Caco-2 (cell line): ENCODE data around the gene FAAP20. TPM values are rescaled to one million over a fixed set of nuclear protein-coding genes. Genes with fewer than 3 reads are reported as not detected.

Experiments used
- BruUV-seq: library from RNA; stranded (reverse); fragments of 400-500 nt; replicated peaks from 2 replicates; lab custom pipeline; 2021; lab: Mats Ljungman, UMichigan
- CTCF ChIA-PET: fragments of 300-600 bp; sonication (Branson Sonifier 250); formaldehyde crosslinking; loops from one replicate; lab custom pipeline; 2022; ENCODE audit warnings: antibody characterized with exemption; lab: Charles Lee
- POLR2A ChIA-PET: fragments of 300-600 bp; sonication (Branson Sonifier 250); formaldehyde crosslinking; loops from one replicate; lab custom pipeline; 2022; ENCODE audit warnings: antibody characterized with exemption; lab: Charles Lee
- DNase-seq, 2 experiments: peaks; one replicate each; pipeline versions ENCODE4 v3.0.0 to v3.0.0-alpha.2; 2020 to 2022
- H3K27me3 ChIP-seq: replicated peaks from 2 replicates; pipeline ENCODE4 v1.6.0; 2011; ENCODE audit warnings: low read length; ENCODE audit not compliant: control insufficient read depth, insufficient read depth
- H3K36me3 ChIP-seq: 2 replicates; pipeline ENCODE4 v1.5.1; 2011; ENCODE audit warnings: low read length; ENCODE audit not compliant: control insufficient read depth, insufficient read depth
- H3K4me1 ChIP-seq: fragments of 250-450 bp; sonication (Bioruptor Pico); 2 replicates; pipeline ENCODE4 v1.5.1; 2020; ENCODE audit warnings: mild to moderate bottlenecking
- H3K4me3 ChIP-seq: 2 replicates; pipeline ENCODE4 v1.5.1; 2011; ENCODE audit warnings: low read depth, mild to moderate bottlenecking, control low read depth, low read length
- H3K9me3 ChIP-seq: fragments of 250-450 bp; sonication (Bioruptor Pico); 2 replicates; pipeline ENCODE4 v1.5.1; 2020; ENCODE audit warnings: mild to moderate bottlenecking, moderate library complexity
- H3K27ac Mint-ChIP-seq: one replicate; pipeline ENCODE4 v1.8.0; 2022; ENCODE audit warnings: mixed read lengths; ENCODE audit not compliant: unreplicated experiment
- H3K27me3 Mint-ChIP-seq: one replicate; pipeline ENCODE4 v1.8.0; 2022; ENCODE audit warnings: mixed read lengths; ENCODE audit not compliant: insufficient read depth, unreplicated experiment
- H3K36me3 Mint-ChIP-seq: one replicate; pipeline ENCODE4 v1.8.0; 2022; ENCODE audit warnings: mild to moderate bottlenecking, mixed read lengths; ENCODE audit not compliant: insufficient read depth, unreplicated experiment
- H3K4me1 Mint-ChIP-seq: one replicate; pipeline ENCODE4 v1.8.0; 2022; ENCODE audit warnings: low read depth, mixed read lengths; ENCODE audit not compliant: unreplicated experiment
- H3K4me3 Mint-ChIP-seq: one replicate; pipeline ENCODE4 v1.8.0; 2022; ENCODE audit warnings: mild to moderate bottlenecking, moderate library complexity, mixed read lengths; ENCODE audit not compliant: unreplicated experiment
- H3K9me3 Mint-ChIP-seq: one replicate; pipeline ENCODE4 v1.8.0; 2022; ENCODE audit warnings: mixed read lengths; ENCODE audit not compliant: unreplicated experiment
- CTCF ChIP-seq, 2 experiments: fragments of 200-600 bp in 1 of 2; IDR thresholded peaks; 1 replicate in 1 of 2; 2 replicates in 1 of 2; pipeline versions ENCODE4 v1.5.1 to v1.8.0; 2011 to 2022; ENCODE audit warnings: antibody characterized with exemption in 1 of 2, control low read depth in 1 of 2, inconsistent platforms in 1 of 2, low read depth in 1 of 2, low read length in 1 of 2, mild to moderate bottlenecking in 1 of 2, moderate library complexity in 1 of 2; ENCODE audit not compliant: insufficient read depth in 1 of 2, severe bottlenecking in 1 of 2, unreplicated experiment in 1 of 2
- intact Hi-C: fragments of 100-400 bp; cut with micrococcal nuclease; formaldehyde crosslinking; loops from one replicate; pipeline ENCODE4 v1.10.0; 2022; ENCODE audit not compliant: unreplicated experiment
- total RNA-seq: library from RNA; stranded (reverse); gene quantifications from 2 replicates; pipeline ENCODE4 v1.2.3, GENCODE V29; 2022

Gene FAAP20
- total RNA-seq, 1 experiment from 2014 or later = 72.4 TPM

- BruUV-seq = no TSS peak
- H3K36me3 Mint-ChIP-seq = peaks cover 34% of the 10 kb centered on the region
Measured at GRCh38 chr1:2155788-2156187, 38.8 kb downstream of the FAAP20 start.

GRCh38 chr1:2155147-2155598, 39.4 kb downstream of the FAAP20 start:
- TF ChIP-seq CTCF (IDR thresholded peaks at IDR 0.05; ENCODE audit: insufficient read depth in 1 of 2, low read depth in 1 of 2, low read length in 1 of 2, severe bottlenecking in 1 of 2, unreplicated experiment in 1 of 2) = no peak
- ChIA-PET CTCF (no interaction called here), POLR2A (no interaction called here)
- no peaks in the 10 kb centered on the region for H3K9me3 ChIP-seq
- H3K4me3 Mint-ChIP-seq = no peak overlapping the region
- no peaks in the 10 kb centered on the region for H3K4me1 Mint-ChIP-seq
- no peak for DNase-seq
- H3K27ac Mint-ChIP-seq = peak overlapping the region; percentile 18
- no peak overlapping the region for H3K4me3 ChIP-seq
- peaks cover 2% of the 10 kb centered on the region for H3K36me3 ChIP-seq
- peaks cover 13% of the 10 kb centered on the region for H3K9me3 Mint-ChIP-seq
- H3K27me3 ChIP-seq = no peaks in the 10 kb centered on the region
- H3K4me1 ChIP-seq = no peaks in the 10 kb centered on the region
- intact Hi-C loops = no loop called here
- peaks cover 28% of the 10 kb centered on the region for H3K36me3 Mint-ChIP-seq
- H3K27me3 Mint-ChIP-seq = no peaks in the 10 kb centered on the region
- BruUV-seq = no TSS peak

More at GRCh38 chr1:2155788-2156187, 38.8 kb downstream of the FAAP20 start:
- H3K27me3 ChIP-seq = no peaks in the 10 kb centered on the region
- Mint-ChIP-seq H3K4me3 (no peak overlapping the region), H3K4me1 (no peaks in the 10 kb centered on the region), H3K27ac (no peak overlapping the region), H3K27me3 (no peaks in the 10 kb centered on the region), H3K9me3 (peaks cover 13% of the 10 kb centered on the region)
- H3K9me3 ChIP-seq = no peaks in the 10 kb centered on the region
- H3K36me3 ChIP-seq = peaks cover 2% of the 10 kb centered on the region
- CTCF ChIA-PET = no interaction called here
- DNase-seq = no peak
- no peak for TF ChIP-seq CTCF (IDR thresholded peaks at IDR 0.05; ENCODE audit: insufficient read depth in 1 of 2, low read depth in 1 of 2, low read length in 1 of 2, severe bottlenecking in 1 of 2, unreplicated experiment in 1 of 2)
- no peak overlapping the region for H3K4me3 ChIP-seq
- POLR2A ChIA-PET = no interaction called here
- intact Hi-C loops = no loop called here
- no peaks in the 10 kb centered on the region for H3K4me1 ChIP-seq

GRCh38 chr1:2154022-2154421, 40.5 kb downstream of the FAAP20 start:
- H3K36me3 Mint-ChIP-seq = peaks cover 23% of the 10 kb centered on the region
- DNase-seq = no peak
- ChIA-PET POLR2A (no interaction called here), CTCF (no interaction called here)
- H3K9me3 Mint-ChIP-seq = peaks cover 13% of the 10 kb centered on the region
- no peaks in the 10 kb centered on the region for H3K27me3 Mint-ChIP-seq
- intact Hi-C loops = no loop called here
- H3K4me1 Mint-ChIP-seq = no peaks in the 10 kb centered on the region
- no peak overlapping the region for H3K27ac Mint-ChIP-seq
- H3K4me3 ChIP-seq = no peak overlapping the region
- no peaks in the 10 kb centered on the region for H3K9me3 ChIP-seq
- no peak overlapping the region for H3K4me3 Mint-ChIP-seq
- H3K36me3 ChIP-seq = peaks cover 2% of the 10 kb centered on the region
- no peak for TF ChIP-seq CTCF (IDR thresholded peaks at IDR 0.05; ENCODE audit: insufficient read depth in 1 of 2, low read depth in 1 of 2, low read length in 1 of 2, severe bottlenecking in 1 of 2, unreplicated experiment in 1 of 2)
- no peaks in the 10 kb centered on the region for H3K27me3 ChIP-seq
- H3K4me1 ChIP-seq = no peaks in the 10 kb centered on the region
- no TSS peak for BruUV-seq
